Upper lobe of right lung (tissue), 1 donor: Measurements from ENCODE around the gene VKORC1L1. TPM values are rescaled to one million over a fixed set of nuclear protein-coding genes. Genes with fewer than 3 reads are reported as not detected.
A peak's percentile ranks its signal among the peaks of the same experiment; 100 is the strongest.
"Not testable (repeated sequence)": the region's sequence is repeated elsewhere in the genome, so short reads cannot be mapped to it uniquely, and the experiment has no call there.

ENCODE experiments used
- ATAC-seq: fragments of 200-7000 bp; cut with Tn5 transposase; one replicate; pipeline ENCODE4 v1.9.1; 2020; ENCODE audit warnings: mild to moderate bottlenecking, moderate library complexity
- DNase-seq: peaks from one replicate; pipeline ENCODE4 v3.0.0-alpha.2; 2020
- H3K27ac ChIP-seq: fragments of 200-600 bp; one replicate; pipeline ENCODE4 v1.8.0; 2022
- H3K27me3 ChIP-seq: fragments of 200-600 bp; one replicate; pipeline ENCODE4 v1.8.0; 2022; ENCODE audit warnings: mild to moderate bottlenecking
- H3K36me3 ChIP-seq: fragments of 200-600 bp; one replicate; pipeline ENCODE4 v1.8.0; 2022
- H3K4me1 ChIP-seq: fragments of 200-600 bp; one replicate; pipeline ENCODE4 v1.8.0; 2022
- H3K4me3 ChIP-seq: fragments of 200-600 bp; one replicate; pipeline ENCODE4 v1.8.0; 2022; ENCODE audit warnings: mild to moderate bottlenecking
- H3K9me3 ChIP-seq: fragments of 200-600 bp; one replicate; pipeline ENCODE4 v1.8.0; 2022
- CTCF ChIP-seq: fragments of 200-600 bp; IDR thresholded peaks from one replicate; pipeline ENCODE4 v1.8.0; 2022; ENCODE audit warnings: antibody characterized with exemption
- intact Hi-C: fragments of 100-400 bp; cut with DNase I; formaldehyde crosslinking; loops from one replicate; pipeline ENCODE4 v1.11.0; 2022
- total RNA-seq: library from RNA; stranded (reverse); fragmentation: NEBNext Ultra II Directional; extraction: Animal tissue kit (Norgen Biotek cat#: 25700); gene quantifications from one replicate; pipeline ENCODE4 v1.2.1, GENCODE V29; 2021
- donor health status: DM: no; HTN: yes; CAD: no; lungs with severe emphysema.

VKORC1L1 gene
- total RNA-seq, 1 donor from 2014 or later = 45.2 TPM

GRCh38 chr7:65927489-65928448 lies 54.9 kb downstream of the VKORC1L1 start:
- Histone ChIP-seq H3K27ac (no peak overlapping the region), H3K4me1 (peaks cover 6% of the 10 kb centered on the region), H3K36me3 (no peaks in the 10 kb centered on the region), H3K4me3 (no peak overlapping the region), H3K27me3 (no peaks in the 10 kb centered on the region), H3K9me3 (no peaks in the 10 kb centered on the region)
- no peak for TF ChIP-seq CTCF
- no peak for DNase-seq
- peak; percentile 60 for ATAC-seq
- intact Hi-C loops = no loop called here

- Histone ChIP-seq H3K27ac (no peak overlapping the region), H3K27me3 (no peaks in the 10 kb centered on the region), H3K4me1 (no peaks in the 10 kb centered on the region), H3K4me3 (no peak overlapping the region), H3K36me3 (no peaks in the 10 kb centered on the region), H3K9me3 (no peaks in the 10 kb centered on the region)
- no peak for TF ChIP-seq CTCF
- intact Hi-C loops = no loop called here
- no peak for DNase-seq
- ATAC-seq = no peak
These were observed 58.8 kb downstream of the VKORC1L1 start for GRCh38 chr7:65931685-65932084.

GRCh38 chr7:65937296-65937695 lies 64.4 kb downstream of the VKORC1L1 start:
- H3K27ac ChIP-seq = no peak overlapping the region
- intact Hi-C loops = no loop called here
- no peaks in the 10 kb centered on the region for H3K27me3 ChIP-seq
- H3K9me3 ChIP-seq = no peaks in the 10 kb centered on the region
- H3K4me1 ChIP-seq = no peaks in the 10 kb centered on the region
- no peak for DNase-seq
- H3K4me3 ChIP-seq = no peak overlapping the region
- TF ChIP-seq CTCF = no peak
- H3K36me3 ChIP-seq = no peaks in the 10 kb centered on the region
- no peak for ATAC-seq

GRCh38 chr7:65938336-65938895 lies 65.5 kb downstream of the VKORC1L1 start:
- H3K9me3 ChIP-seq = no peaks in the 10 kb centered on the region
- no peak for TF ChIP-seq CTCF
- no peak overlapping the region for H3K4me3 ChIP-seq
- ATAC-seq (no peak), DNase-seq (no peak)
- no peaks in the 10 kb centered on the region for H3K27me3 ChIP-seq
- H3K27ac ChIP-seq = no peak overlapping the region
- H3K4me1 ChIP-seq = no peaks in the 10 kb centered on the region
- H3K36me3 ChIP-seq = no peaks in the 10 kb centered on the region
- intact Hi-C loops = no loop called here

- ATAC-seq = not testable (repeated sequence)
These were observed 72.9 kb downstream of the VKORC1L1 start for GRCh38 chr7:65945787-65946186.

GRCh38 chr7:65946904-65947303 lies 74.0 kb downstream of the VKORC1L1 start:
- H3K4me3 ChIP-seq = no peak overlapping the region
- TF ChIP-seq CTCF = no peak
- H3K4me1 ChIP-seq = no peaks in the 10 kb centered on the region
- H3K9me3 ChIP-seq = no peaks in the 10 kb centered on the region
- ATAC-seq (peak; percentile 46), DNase-seq (no peak)
- no peaks in the 10 kb centered on the region for H3K27me3 ChIP-seq
- H3K27ac ChIP-seq = no peak overlapping the region
- H3K36me3 ChIP-seq = no peaks in the 10 kb centered on the region
- intact Hi-C loops = no loop called here

More at GRCh38 chr7:65945787-65946186, 72.9 kb downstream of the VKORC1L1 start:
- intact Hi-C loops, H3K9me3 ChIP-seq, H3K27ac ChIP-seq, DNase-seq, H3K27me3 ChIP-seq, H3K4me3 ChIP-seq, H3K4me1 ChIP-seq, H3K36me3 ChIP-seq: not testable (repeated sequence)
